Coronary artery (tissue), 2 donors: ENCODE data around the gene TSC22D4.

Experiments used
- DNase-seq: peaks from one replicate; pipeline ENCODE4 v3.0.0-alpha.2; 2017; ENCODE audit warnings: low spot score
- H3K27ac ChIP-seq, 2 donors: fragments of 200-600 bp; sonication (generic); one replicate each; pipeline ENCODE4 v1.5.1; 2016 to 2019
- H3K4me3 ChIP-seq: fragments of 200-600 bp; sonication (generic); 2 replicates; pipeline ENCODE4 v1.5.1; 2016; ENCODE audit warnings: mild to moderate bottlenecking, moderate library complexity
- CTCF ChIP-seq: fragments of 200-600 bp; sonication (generic); IDR thresholded peaks from one replicate; pipeline ENCODE4 v1.5.1; 2019; ENCODE audit warnings: antibody characterized with exemption

TSC22D4 gene

GRCh38 chr7:100485471-100485876, 6.5 kb upstream of the TSC22D4 start:
- Histone ChIP-seq H3K4me3 (no peak overlapping the region), H3K27ac (no peak overlapping the region)
- TF ChIP-seq CTCF: no peak
- DNase-seq: no peak

GRCh38 chr7:100484673-100485045, 5.6 kb upstream of the TSC22D4 start:
- no peak for DNase-seq
- peak overlapping the region; percentile 75 for H3K4me3 ChIP-seq
- peak overlapping the region in 1 of 2 donors; percentile 29 for H3K27ac ChIP-seq
- no peak for TF ChIP-seq CTCF

DNA sequence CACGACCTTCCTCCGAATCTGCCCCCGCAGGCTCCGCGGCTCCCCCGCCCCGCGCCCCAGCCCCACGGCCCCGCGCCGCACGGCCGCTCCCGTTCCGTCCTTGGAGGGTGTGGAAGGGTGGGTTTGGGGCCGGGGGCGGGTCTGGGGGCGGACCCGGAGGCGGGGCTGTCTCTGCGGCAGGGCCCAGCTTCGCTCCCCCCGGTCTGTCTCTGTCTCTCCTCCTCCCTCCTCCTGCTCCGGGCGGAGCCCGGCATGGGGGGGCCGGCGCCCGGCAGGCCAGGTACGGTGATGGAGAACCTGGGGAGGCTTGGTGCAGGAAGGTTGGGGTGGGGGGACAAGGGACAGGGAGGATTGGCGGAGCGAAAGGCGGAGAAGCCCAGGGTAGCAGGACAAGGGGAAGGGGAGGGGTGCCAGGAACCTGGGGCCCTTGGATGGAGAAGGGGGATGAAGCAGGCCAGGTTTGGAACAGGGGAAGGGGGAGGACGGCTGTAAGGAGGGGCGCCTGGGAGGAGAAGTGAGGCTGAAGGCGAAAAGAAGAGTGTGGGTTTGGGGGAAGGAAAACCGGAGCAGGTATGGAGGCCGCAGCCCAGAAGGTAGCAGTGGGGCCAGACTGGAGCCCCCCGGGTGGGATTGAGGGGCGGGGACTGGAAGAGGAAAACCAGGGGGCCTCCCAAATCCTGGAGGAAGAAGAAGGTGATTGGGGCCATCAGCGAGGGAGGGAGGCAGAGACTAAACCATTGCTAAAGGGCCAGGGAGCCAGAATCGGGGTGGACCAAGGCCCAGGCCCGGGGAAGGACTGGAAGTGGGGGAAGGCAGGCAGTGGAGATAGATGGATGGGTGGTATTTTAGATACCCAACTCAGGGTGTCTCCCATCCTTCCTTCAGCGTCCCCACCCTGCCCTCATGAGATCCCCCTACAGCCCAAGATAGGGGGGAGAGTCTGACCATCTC, 5.0 kb upstream of the TSC22D4 start, which contains the start of gene NYAP1:
Gene NYAP1 (plus strand): TSS at position 206 of the 951 bp plus-strand sequence. CDS start 1,385 bp downstream, outside the sequence.
- H3K27ac ChIP-seq: peak within 1 kb of the TSS in 1 of 2 donors; percentile 29
- peak within 1 kb of the TSS; percentile 75 for H3K4me3 ChIP-seq
- no peak for TF ChIP-seq CTCF
- no peak for DNase-seq

DNA sequence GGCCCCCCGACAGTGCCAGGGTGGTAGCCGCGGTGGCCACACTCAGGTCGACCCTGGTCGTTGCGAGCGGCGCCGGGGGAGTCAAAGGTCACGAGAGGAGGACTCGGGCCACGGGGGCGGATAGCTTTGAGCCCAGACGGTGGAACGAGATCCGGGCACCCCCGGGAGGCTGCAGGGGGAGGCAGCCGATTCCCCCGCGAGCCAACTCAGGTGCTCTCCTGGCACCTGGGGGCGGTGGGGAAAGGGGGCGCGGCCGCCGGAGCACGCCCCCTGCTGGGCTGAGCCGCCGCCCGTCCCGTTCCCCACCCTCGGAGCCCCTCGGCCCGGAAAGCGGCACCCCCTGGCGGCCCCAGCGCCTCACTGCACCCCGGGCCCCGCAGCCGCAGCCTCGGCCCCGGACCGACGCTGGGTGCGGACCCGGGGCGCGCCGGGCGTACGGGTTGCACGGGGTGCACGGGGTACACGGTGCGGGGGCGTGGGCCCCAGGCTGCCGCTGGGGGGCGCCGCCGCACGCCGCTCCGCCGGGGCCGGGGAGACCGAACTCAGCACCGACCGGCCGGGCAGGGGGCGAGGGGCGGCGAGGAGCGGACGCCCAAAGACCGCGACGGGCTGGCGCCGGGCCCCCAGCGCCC, 4.2 kb upstream of the TSC22D4 start:
- peak; percentile 97 for TF ChIP-seq CTCF
- DNase-seq: no peak
- Histone ChIP-seq H3K4me3 (peak overlapping the region; percentile 75), H3K27ac (peak overlapping the region in 1 of 2 donors; percentile 29)

DNA sequence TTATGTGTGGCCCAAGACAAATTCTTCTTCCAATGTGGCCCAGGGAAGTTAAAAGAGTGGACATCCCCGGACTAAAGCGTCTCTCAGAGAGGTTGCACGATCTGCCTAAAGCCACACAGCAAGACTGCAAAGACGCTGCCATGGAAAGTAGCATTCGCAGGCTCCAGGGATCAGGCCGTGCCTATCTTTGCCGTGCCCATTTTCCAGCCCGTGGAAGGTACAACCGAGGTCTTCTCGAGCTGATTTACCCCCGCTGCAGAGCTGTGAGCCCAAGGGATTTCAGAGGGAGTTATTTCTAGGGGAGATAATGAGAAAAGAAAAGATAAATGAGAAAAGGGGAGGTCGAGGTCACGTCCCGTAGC, 3.7 kb upstream of the TSC22D4 start:
- TF ChIP-seq CTCF: no peak
- no peak for DNase-seq
- Histone ChIP-seq H3K27ac (no peak overlapping the region), H3K4me3 (peak overlapping the region; percentile 75)

GRCh38 chr7:100481466-100481865, 2.5 kb upstream of the TSC22D4 start:
- Histone ChIP-seq H3K4me3 (no peak overlapping the region), H3K27ac (no peak overlapping the region)
- TF ChIP-seq CTCF: no peak
- no peak for DNase-seq
